MM.1S (cell line): ENCODE results near the gene IFTAP.

Experiments
- EZH2phosphoT487 ChIP-seq: fragments of 300-600 bp; sonication (generic); IDR thresholded peaks from 2 replicates; pipeline ENCODE4 v1.6.1; 2018; ENCODE audit warnings: antibody characterized with exemption, low read length
- TF ChIP-seq, protein P1 (sequence below): fragments of 300-600 bp; sonication (generic); IDR thresholded peaks from 2 replicates; pipeline ENCODE4 v1.5.1; 2016; ENCODE audit warnings: antibody characterized with exemption, low read length, mixed read lengths

DNA sequence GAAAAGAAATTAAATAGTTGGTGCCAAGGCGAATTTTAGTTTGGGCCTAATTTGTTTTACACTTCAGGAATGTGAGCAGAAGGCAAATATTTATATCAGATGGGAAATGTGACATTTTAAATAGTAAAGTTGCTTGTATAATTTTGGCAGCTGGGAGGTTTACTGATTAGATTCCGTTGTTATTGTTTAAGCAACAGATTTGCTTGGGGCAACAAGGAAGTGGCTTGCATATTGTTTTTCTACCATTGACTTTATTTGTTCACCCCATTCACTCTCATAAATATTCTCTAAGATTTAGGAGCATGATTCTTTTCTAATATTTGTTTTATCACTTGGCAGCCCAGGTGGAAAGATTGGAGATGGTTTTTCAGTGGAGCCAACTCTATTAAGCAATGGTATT lies 44.3 kb downstream of the IFTAP start:
- no peak for TF ChIP-seq EZH2phosphoT487
- TF ChIP-seq, protein P1, sequence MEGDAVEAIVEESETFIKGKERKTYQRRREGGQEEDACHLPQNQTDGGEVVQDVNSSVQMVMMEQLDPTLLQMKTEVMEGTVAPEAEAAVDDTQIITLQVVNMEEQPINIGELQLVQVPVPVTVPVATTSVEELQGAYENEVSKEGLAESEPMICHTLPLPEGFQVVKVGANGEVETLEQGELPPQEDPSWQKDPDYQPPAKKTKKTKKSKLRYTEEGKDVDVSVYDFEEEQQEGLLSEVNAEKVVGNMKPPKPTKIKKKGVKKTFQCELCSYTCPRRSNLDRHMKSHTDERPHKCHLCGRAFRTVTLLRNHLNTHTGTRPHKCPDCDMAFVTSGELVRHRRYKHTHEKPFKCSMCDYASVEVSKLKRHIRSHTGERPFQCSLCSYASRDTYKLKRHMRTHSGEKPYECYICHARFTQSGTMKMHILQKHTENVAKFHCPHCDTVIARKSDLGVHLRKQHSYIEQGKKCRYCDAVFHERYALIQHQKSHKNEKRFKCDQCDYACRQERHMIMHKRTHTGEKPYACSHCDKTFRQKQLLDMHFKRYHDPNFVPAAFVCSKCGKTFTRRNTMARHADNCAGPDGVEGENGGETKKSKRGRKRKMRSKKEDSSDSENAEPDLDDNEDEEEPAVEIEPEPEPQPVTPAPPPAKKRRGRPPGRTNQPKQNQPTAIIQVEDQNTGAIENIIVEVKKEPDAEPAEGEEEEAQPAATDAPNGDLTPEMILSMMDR = no peak
